Measurements from ENCODE around the gene CAMK2D.

Gene CAMK2D

DNA sequence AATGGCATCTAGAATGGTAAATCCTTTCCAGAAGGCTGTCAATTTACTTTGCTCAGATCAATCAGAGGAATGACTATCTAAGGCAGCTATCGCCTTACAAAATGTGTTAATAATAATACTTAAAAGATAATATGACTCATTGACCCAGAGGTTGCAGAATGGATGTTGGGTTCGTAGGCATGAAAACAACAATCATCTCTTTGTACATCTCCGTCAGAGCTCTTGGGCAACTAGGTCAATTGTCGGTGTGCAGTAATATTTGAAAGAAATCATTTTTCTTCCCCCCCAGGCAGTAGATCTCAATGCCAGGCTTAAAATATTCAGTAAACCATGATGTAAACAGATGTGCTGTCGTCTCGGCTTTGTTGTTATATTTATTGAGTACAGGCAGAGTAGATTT is 165.1 kb downstream of the CAMK2D start:
- no peak for DNase-seq

DNA sequence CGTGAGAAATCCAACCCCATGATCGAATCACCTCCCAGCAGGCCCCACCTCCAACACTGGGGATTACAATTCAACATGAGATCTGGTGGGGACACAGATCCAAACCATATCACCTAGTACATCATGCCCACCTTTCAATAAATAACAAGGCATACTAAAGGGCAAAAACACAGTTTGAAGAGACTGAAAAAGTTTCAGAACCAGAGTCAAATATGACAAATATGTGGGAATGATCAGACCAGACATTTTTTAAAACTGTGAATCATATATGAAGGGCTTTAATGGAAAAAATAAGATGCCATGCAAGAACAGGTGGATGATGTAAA is 167.3 kb downstream of the CAMK2D start:
- no peak for DNase-seq

- no peak for DNase-seq
Measured at GRCh38 chr4:113593400-113594230, 167.9 kb downstream of the CAMK2D start.

DNA sequence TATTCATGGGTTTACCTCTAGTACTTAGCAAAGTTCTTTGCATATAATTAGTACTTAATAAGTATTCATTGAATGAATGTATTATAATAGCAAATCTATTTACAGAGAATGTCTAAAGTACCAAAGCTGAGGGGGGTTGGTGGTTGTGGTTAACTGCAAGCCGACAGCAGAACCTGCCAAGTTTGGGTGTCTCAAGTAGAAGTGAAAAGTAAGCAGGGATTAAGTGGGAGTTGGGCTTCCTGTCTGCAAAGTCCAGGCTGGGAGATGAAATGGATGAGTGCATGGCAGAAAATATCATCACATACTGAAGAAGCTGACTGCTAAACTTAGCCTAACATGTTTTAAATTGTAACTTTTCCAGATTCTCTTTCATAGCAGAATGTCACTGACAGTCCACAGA is 169.6 kb downstream of the CAMK2D start:
- no peak for DNase-seq

DNA sequence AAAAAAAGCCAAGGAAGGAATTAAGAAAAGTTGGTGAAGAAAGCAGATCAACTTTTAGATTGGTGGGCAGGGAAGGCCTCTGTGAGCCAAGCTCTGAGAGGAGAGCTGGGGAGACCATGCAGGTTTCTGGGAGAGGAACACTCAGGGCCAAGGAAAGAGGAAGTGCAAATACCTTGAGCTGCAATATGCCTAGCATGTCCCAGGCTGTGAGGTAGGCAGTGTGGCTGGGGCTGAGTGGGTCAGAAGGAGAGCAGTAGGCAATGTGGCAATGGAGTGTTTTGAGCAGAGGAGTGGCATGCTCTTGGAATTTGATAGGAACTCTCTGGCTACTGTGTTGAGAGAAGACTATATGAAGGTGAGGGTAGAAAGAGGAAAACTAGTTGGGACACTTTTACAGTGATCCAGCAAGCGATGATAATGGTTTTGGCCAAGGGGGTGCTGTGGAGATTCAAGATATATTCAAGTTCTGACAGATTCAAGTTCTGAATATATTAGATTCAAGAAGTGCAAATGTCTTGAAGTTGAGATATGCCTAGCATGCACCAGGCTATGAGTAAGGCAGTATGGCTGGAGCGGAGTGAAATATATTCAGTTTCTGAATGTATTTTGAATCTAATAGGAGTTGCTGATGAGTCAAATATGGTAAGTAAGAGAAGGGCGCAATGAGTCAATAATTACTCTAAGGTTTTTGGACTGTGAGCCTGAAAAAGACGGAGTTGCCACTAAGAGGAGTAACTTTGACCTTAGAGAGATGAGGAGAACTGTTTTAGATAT is 172.5 kb downstream of the CAMK2D start:
- DNase-seq, result no peak

- DNase-seq, result no peak
Measured at GRCh38 chr4:113587640-113588275, 173.8 kb downstream of the CAMK2D start.

DNA sequence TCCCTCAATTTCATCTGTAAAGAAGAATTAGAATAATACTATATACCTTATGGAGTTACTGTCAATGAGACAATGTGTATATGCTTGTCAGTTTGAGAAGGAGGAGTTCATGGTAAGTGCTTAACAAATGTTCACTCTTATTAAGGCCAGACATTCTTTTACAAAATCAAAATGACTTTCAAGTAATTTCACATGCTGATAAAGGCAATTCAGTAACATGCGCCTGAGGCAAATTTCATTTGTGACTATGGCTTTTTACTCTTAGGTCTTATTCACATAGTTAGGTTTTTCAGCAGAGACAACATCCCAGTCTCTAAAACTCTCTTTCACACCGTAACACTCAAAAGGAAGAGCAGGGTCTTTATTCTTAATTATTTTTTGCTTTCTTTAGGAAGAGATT is 174.4 kb downstream of the CAMK2D start:
- no peak for DNase-seq

DNA sequence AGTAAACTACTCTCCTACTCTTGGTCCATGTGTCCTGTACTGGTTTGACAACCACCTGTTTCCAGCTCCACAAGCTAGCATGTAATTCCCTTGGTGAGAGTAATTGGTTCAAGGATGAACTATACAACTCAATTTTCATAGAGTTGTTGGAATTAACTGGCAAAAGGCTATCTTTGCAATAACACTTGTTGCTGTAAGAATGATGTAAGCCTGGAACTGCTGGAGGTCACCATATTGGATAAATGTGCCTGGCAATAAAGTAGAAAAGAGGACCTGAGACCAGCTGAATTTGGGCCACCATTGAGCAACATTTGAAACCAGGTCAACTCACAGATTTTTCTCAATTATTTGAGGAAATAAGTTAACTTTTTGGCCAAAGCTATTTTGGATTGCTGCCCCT is 175.5 kb downstream of the CAMK2D start:
- DNase-seq, result peak; percentile 42

- DNase-seq, result no peak
Measured at GRCh38 chr4:113584407-113585150, 177.0 kb downstream of the CAMK2D start.

- DNase-seq, result no peak
Measured at GRCh38 chr4:113582737-113583136, 178.8 kb downstream of the CAMK2D start.

DNA sequence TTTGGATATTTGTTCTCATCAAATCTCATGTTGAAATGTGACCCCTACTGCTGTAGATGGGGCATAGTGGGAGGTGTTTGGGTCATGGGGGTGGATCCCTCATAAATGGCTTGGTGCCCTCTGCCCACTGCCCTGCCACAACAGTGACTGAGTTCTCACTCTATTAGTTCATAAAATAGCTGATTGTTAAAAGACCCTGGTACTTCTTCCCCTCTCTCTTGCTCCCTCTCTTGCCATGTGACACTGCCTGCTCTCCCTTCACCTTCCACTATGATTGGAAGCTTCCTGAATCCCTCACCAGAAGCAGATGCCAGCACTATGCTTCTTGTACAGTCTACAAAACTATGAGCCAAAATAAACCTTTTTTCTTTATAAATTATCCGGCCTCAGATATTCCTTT is 182.2 kb downstream of the CAMK2D start:
- DNase-seq, result no peak

- no peak for DNase-seq
Measured at GRCh38 chr4:113576947-113577678, 184.4 kb downstream of the CAMK2D start.

GRCh38 chr4:113575401-113575800 is 186.1 kb downstream of the CAMK2D start:
- no peak for DNase-seq

GRCh38 chr4:113574636-113575103 is 186.9 kb downstream of the CAMK2D start:
- DNase-seq, result no peak

- DNase-seq, result no peak
Measured at GRCh38 chr4:113572620-113573019, 188.9 kb downstream of the CAMK2D start.

DNA sequence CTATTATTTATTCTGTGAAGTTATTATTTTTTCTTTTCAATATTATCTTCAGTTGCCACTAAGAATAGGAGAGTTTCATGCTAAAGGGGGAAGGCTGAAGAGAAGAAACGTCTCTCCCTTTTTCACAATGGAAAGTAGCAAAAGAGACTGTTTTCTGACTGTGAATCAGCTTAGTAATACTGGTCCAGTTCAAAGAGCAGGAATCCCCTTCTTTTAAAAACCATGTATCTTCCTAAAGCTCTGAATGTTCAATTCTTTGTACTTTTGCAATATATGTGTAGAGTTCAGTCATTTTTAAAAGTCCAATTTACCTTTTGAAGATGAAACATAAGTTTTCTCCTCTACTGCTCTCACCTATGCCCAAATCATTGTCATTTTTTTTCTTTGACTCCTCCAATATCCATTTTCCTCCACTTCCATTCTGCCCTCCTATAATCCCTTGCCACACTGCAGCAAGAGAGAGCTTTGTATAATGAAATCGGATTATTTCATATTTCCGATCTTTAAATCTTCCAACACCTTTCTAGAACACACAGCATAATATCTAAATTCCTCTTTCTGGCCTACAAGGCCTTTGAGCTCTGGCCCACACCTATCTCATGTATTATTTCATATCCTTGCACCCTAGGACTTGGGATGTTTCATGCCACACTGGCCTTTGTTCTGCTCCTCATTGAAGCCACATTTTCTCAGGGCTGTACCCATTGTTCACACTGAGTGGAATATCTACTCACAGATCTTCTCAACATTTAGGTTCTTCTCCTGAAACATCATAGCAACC is 195.3 kb downstream of the CAMK2D start:
- no peak for DNase-seq

DNA sequence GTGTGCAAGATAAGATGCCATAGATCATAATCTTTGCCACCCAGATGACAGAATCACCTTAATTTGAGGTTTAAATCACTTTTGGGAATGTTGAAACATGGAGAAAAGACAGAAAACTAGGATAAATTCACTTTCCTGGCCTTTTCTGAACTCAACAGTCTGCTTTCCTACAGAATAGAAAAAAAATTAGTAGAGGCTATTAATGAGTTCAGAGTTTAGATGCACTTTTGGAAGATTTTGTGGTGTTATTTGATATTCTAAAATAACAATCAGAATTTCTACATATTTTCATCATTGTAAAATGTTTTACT is 195.9 kb downstream of the CAMK2D start:
- DNase-seq, result no peak

DNA sequence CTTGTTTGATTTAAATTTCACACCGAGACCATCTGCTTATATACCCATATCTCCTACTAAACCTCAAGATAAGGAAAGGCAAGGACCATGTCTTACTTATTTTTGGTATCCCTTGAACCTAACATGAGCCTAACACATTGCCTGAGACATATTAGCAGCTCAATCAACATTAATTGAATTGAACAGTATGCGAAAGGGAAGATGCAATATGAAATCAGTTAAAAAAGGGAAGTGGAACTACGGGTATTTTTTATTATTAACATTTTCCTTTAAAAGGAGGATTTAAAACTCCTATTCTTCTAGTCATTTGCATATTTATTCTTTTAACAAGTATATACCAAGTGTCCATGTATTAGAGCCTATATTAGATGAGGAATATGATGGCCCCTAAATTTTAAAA is 197.0 kb downstream of the CAMK2D start:
- peak; percentile 58 for DNase-seq

DNA sequence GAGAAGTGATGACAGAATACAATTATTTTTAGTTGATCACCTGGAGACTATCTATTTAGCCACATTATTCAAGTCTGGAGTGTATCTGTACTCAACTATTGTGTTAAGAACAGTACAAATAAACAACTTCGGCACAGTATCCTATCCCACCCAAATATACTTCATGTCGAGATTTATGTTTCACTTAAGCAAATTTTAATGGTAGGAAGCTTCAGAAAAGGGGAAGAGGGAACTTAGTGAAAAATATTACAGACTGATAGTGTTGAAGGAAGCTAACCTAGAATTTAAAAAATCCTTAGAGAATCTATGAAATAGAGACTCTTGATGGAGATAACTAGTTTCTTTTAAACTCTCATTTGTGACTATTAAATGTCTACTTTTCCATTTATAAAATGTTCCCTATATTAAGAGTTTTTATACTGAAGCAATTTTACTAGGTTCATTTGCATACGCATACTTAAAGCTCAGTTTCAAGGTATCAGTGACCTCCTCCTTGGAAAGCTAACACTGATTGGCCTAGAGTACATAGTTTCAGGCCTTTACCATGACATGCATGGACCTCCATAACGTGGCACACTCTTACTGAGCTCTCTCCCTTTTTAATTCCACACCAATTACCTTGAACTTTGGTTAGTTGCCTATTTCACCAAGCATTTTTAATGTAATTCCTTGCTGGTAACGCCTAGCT is 197.7 kb downstream of the CAMK2D start:
- DNase-seq, result peak; percentile 10

DNA sequence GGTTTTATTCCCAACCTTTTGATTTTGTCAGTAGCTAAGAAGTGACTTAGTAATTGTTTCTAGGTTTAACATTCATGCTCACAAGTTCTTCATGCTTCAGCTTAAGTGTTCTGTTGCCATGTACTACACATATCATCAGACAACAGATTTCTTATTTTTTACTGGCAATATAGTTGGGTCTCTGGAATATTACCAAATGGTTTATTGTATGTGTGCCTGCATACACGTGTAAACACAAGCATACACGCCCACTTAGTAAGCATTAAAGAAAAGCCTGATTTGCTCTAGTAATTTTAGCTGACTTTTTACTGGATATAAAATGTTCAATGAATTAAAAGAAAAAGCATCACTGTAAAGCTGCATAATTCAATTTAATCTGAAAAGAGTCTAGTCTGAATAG is 199.8 kb downstream of the CAMK2D start:
- DNase-seq, result no peak

GRCh38 chr4:113561092-113561491 is 200.4 kb downstream of the CAMK2D start:
- no peak for DNase-seq

All from inflammatory macrophage treated with lipopolysaccharide for 4 hours (primary cell).